Neural cell (in vitro differentiated cells): ENCODE results near the gene RNF44. TPM values are rescaled to one million over a fixed set of nuclear protein-coding genes. Genes with fewer than 3 reads are reported as not detected.

Source experiments
- H2AFZ ChIP-seq: fragments of 200-600, 300-800 bp; sonication (generic), shearing (Covaris generic); 2 replicates; pipeline ENCODE4 v1.6.0; 2014; ENCODE audit warnings: low read depth, mild to moderate bottlenecking, antibody characterized with exemption, low read length, moderate library complexity
- H3F3A ChIP-seq: fragments of 200-600 bp; shearing (Covaris generic); 2 replicates; pipeline ENCODE4 v1.6.1; 2016; ENCODE audit warnings: mild to moderate bottlenecking, moderate library complexity, mixed read lengths, antibody characterized with exemption, low read length; ENCODE audit not compliant: insufficient read depth, poor library complexity, severe bottlenecking
- H3K27ac ChIP-seq: fragments of 200-600, 300-800 bp; sonication (generic), shearing (Covaris generic); 2 replicates; pipeline ENCODE4 v1.5.1; 2014; ENCODE audit warnings: mild to moderate bottlenecking, low read length, moderate library complexity
- H3K27me3 ChIP-seq: fragments of 300-800, 200-600 bp; sonication (generic), shearing (Covaris generic); 2 replicates; pipeline ENCODE4 v1.6.0; 2014; ENCODE audit warnings: mild to moderate bottlenecking, low read depth, low read length, moderate library complexity; ENCODE audit not compliant: insufficient read depth
- H3K36me3 ChIP-seq: fragments of 300-800, 200-600 bp; sonication (generic), shearing (Covaris generic); 2 replicates; pipeline ENCODE4 v1.5.1; 2014; ENCODE audit warnings: mild to moderate bottlenecking, antibody characterized with exemption, low read length, moderate library complexity; ENCODE audit not compliant: insufficient read depth
- H3K4me2 ChIP-seq: fragments of 300-800, 200-600 bp; sonication (generic), shearing (Covaris generic); 2 replicates; pipeline ENCODE4 v1.6.0; 2014; ENCODE audit warnings: mild to moderate bottlenecking, low read length
- H3K4me3 ChIP-seq: fragments of 300-800, 200-600 bp; sonication (generic), shearing (Covaris generic); 2 replicates; pipeline ENCODE4 v1.5.1; 2014; ENCODE audit warnings: mild to moderate bottlenecking, low read length, moderate library complexity
- H3K79me2 ChIP-seq: fragments of 200-600 bp; shearing (Covaris generic); replicated peaks from 2 replicates; pipeline ENCODE4 v1.6.0; 2014; ENCODE audit warnings: mild to moderate bottlenecking, low read length, moderate library complexity; ENCODE audit not compliant: insufficient read depth
- H3K9ac ChIP-seq: fragments of 300-800, 200-600 bp; sonication (generic), shearing (Covaris generic); 2 replicates; pipeline ENCODE4 v1.6.1; 2016; ENCODE audit warnings: mild to moderate bottlenecking, low read length, mixed read lengths
- H3K9me2 ChIP-seq: fragments of 200-600 bp; shearing (Covaris generic); 2 replicates; pipeline ENCODE4 v1.6.1; 2016; ENCODE audit warnings: mild to moderate bottlenecking, low read length, mixed read lengths; ENCODE audit not compliant: insufficient read depth
- H3K9me3 ChIP-seq: fragments of 200-600, 300-800 bp; sonication (generic), shearing (Covaris generic); 2 replicates; pipeline ENCODE4 v1.6.1; 2016; ENCODE audit warnings: mild to moderate bottlenecking, mixed run types, low read length, moderate library complexity, mixed read lengths
- H4K20me1 ChIP-seq: fragments of 200-600 bp; shearing (Covaris generic); 2 replicates; pipeline ENCODE4 v1.6.1; 2016; ENCODE audit warnings: mild to moderate bottlenecking, mixed run types; ENCODE audit not compliant: insufficient read depth
- CTCF ChIP-seq: fragments of 450-650 bp; IDR thresholded peaks from 2 replicates; pipeline ENCODE4 v1.5.1; 2014; ENCODE audit warnings: antibody characterized with exemption, mild to moderate bottlenecking, moderate library complexity; ENCODE audit not compliant: poor library complexity, severe bottlenecking
- EP300 ChIP-seq: fragments of 450-650 bp; conservative IDR thresholded peaks from 2 replicates; pipeline ENCODE4 v1.6.1; 2014; ENCODE audit warnings: antibody characterized with exemption, mild to moderate bottlenecking, moderate library complexity; ENCODE audit not compliant: poor library complexity, severe bottlenecking
- EZH2 ChIP-seq: fragments of 200-600, 300-800 bp; shearing (Covaris generic), sonication (generic); IDR thresholded peaks from 2 replicates; pipeline ENCODE4 v1.6.1; 2014; ENCODE audit warnings: antibody characterized with exemption, low read length, borderline replicate concordance, mild to moderate bottlenecking; ENCODE audit not compliant: insufficient read depth, poor library complexity, severe bottlenecking
- MXI1 ChIP-seq: fragments of 450-650 bp; conservative IDR thresholded peaks from 2 replicates; pipeline ENCODE4 v1.6.1; 2014; ENCODE audit warnings: antibody characterized with exemption, mild to moderate bottlenecking; ENCODE audit not compliant: poor library complexity, severe bottlenecking
- POLR2AphosphoS5 ChIP-seq: IDR thresholded peaks from 2 replicates; pipeline ENCODE4 v1.6.1; 2012
- RAD21 ChIP-seq: fragments of 450-650 bp; conservative IDR thresholded peaks from 2 replicates; pipeline ENCODE4 v1.6.1; 2014; ENCODE audit warnings: antibody characterized with exemption, mild to moderate bottlenecking, moderate library complexity
- REST ChIP-seq: IDR thresholded peaks from 2 replicates; pipeline ENCODE4 v1.6.1; 2012; ENCODE audit warnings: borderline replicate concordance
- SMC3 ChIP-seq: fragments of 450-650 bp; conservative IDR thresholded peaks from 2 replicates; pipeline ENCODE4 v1.6.1; 2014; ENCODE audit warnings: antibody characterized with exemption, mild to moderate bottlenecking, moderate library complexity; ENCODE audit not compliant: poor library complexity
- TAF1 ChIP-seq: IDR thresholded peaks from 2 replicates; pipeline ENCODE4 v1.6.1; 2012; ENCODE audit warnings: low read depth
- polyA plus RNA-seq: library from polyadenylated mRNA; depleted of rRNA; stranded (reverse); fragments of >200 nt; gene quantifications from 2 replicates; pipeline ENCODE4 v1.2.3, GENCODE V29; 2014

The RNF44 gene
- polyA plus RNA-seq, 1 donor from 2014 or later: 22.2 TPM

- no peak for TF ChIP-seq REST
These were observed 885 bp downstream of the RNF44 start (continued) for GRCh38 chr5:176536132-176536901.

- Histone ChIP-seq H3K27ac (peak overlapping the region; percentile 99), H3K27me3 (no peaks in the 10 kb centered on the region), H4K20me1 (peaks cover 28% of the 10 kb centered on the region), H3K9ac (peak overlapping the region; percentile 96), H3K4me3 (peak overlapping the region; percentile 99), H3K79me2 (peaks cover 54% of the 10 kb centered on the region), H3K36me3 (no peaks in the 10 kb centered on the region), H3F3A (no peaks in the 10 kb centered on the region), H3K9me3 (no peaks in the 10 kb centered on the region), H2AFZ (no peak overlapping the region), H3K4me2 (peak overlapping the region; percentile 94), H3K9me2 (no peaks in the 10 kb centered on the region)
- peak; percentile 27 for TF ChIP-seq TAF1
- no peak for TF ChIP-seq CTCF
These were observed 1.5 kb downstream of the RNF44 start for GRCh38 chr5:176535664-176536131.

GRCh38 chr5:176535101-176535663 is 2.0 kb downstream of the RNF44 start:
- Histone ChIP-seq H3K36me3 (no peaks in the 10 kb centered on the region), H3K27ac (peak overlapping the region; percentile 99), H3K9ac (peak overlapping the region; percentile 96), H2AFZ (no peak overlapping the region), H3F3A (no peaks in the 10 kb centered on the region), H3K27me3 (no peaks in the 10 kb centered on the region), H3K4me2 (peak overlapping the region; percentile 94), H3K79me2 (peaks cover 54% of the 10 kb centered on the region), H3K9me2 (no peaks in the 10 kb centered on the region), H3K9me3 (no peaks in the 10 kb centered on the region), H4K20me1 (peaks cover 28% of the 10 kb centered on the region), H3K4me3 (peak overlapping the region; percentile 99)
- no peak for TF ChIP-seq TAF1
- no peak for TF ChIP-seq EZH2
- TF ChIP-seq RAD21: no peak
- TF ChIP-seq POLR2AphosphoS5: no peak
- TF ChIP-seq CTCF: no peak
- no peak for TF ChIP-seq MXI1
- no peak for TF ChIP-seq SMC3
- TF ChIP-seq REST: no peak
- TF ChIP-seq EP300: no peak
